K562 (cell line): ENCODE measurements around the gene PAX8. TPM values are rescaled to one million over a fixed set of nuclear protein-coding genes. Genes with fewer than 3 reads are reported as not detected.
A peak's percentile ranks its signal among the peaks of the same experiment; 100 is the strongest.

Experiments
- ATAC-seq: fragments of 200-7000 bp; cut with Tn5 transposase; 3 replicates; pipeline ENCODE4 v1.9.1; 2020; ENCODE audit warnings: moderate library complexity
- BruUV-seq: library from RNA; stranded (reverse); fragments of 400-500 nt; replicated peaks from 2 replicates; lab custom pipeline; 2021; lab: Mats Ljungman, UMichigan
- CTCF ChIA-PET: fragments of 300-600 bp; formaldehyde crosslinking; extraction: SDS; loops from one replicate; lab custom pipeline; 2021; ENCODE audit warnings: low intra/inter-chr PET ratio; lab: Yijun Ruan, JAX
- POLR2A ChIA-PET: fragments of 300-600, 350-650 bp; sonication (Branson Sonifier 250); formaldehyde crosslinking; extraction: SDS; loops from one replicate; lab custom pipeline; 2021; ENCODE audit warnings: antibody characterized with exemption, inconsistent platforms; lab: Yijun Ruan, JAX
- DNase-seq, 4 experiments: peaks; one replicate each; pipeline versions ENCODE4 v3.0.0 to v3.0.0-alpha.2; 2011 to 2018; ENCODE audit warnings: low spot score in 3 of 4, mixed read lengths in 3 of 4; ENCODE audit errors: extremely low read depth in 1 of 4
- FAIRE-seq: peaks from 2 replicates; lab custom pipeline; 2011; peaks lifted over from hg19 to GRCh38; lab: Jason Lieb, UNC
- H2AFZ ChIP-seq: 2 replicates; pipeline ENCODE4 v1.6.0; 2011; ENCODE audit warnings: low read depth, low read length, control low read depth, inconsistent platforms
- H3K27ac ChIP-seq: fragments of 200-600 bp; 3 replicates; pipeline ENCODE4 v1.8.0; 2011; ENCODE audit warnings: low read depth, mild to moderate bottlenecking, control low read depth, inconsistent platforms, low read length, moderate library complexity, mixed read lengths; ENCODE audit errors: extremely low read depth
- H3K27me3 ChIP-seq, 2 experiments: fragments of 300-600 bp in 1 of 2; 2 replicates in 1 of 2; 3 replicates in 1 of 2; pipeline versions ENCODE4 v1.6.0 to v1.8.0; 2011; ENCODE audit warnings: inconsistent platforms in 2 of 2, low read length in 2 of 2, mild to moderate bottlenecking in 1 of 2, mixed read lengths in 1 of 2, moderate library complexity in 1 of 2; ENCODE audit not compliant: control insufficient read depth in 2 of 2, insufficient read depth in 2 of 2
- H3K36me3 ChIP-seq: fragments of 300-600 bp; 3 replicates; pipeline ENCODE4 v1.8.0; 2011; ENCODE audit warnings: mild to moderate bottlenecking, low read length, inconsistent platforms; ENCODE audit not compliant: control insufficient read depth, insufficient read depth
- H3K4me1 ChIP-seq, 2 experiments: fragments of 200-600 bp in 1 of 2; replicated peaks in 1 of 2; 2 replicates in 1 of 2; 3 replicates in 1 of 2; pipeline versions ENCODE4 v1.5.1 to v1.8.0; 2011; ENCODE audit warnings: inconsistent platforms in 2 of 2, low read length in 2 of 2, mild to moderate bottlenecking in 1 of 2, mixed read lengths in 1 of 2, moderate library complexity in 1 of 2; ENCODE audit not compliant: control insufficient read depth in 2 of 2, insufficient read depth in 2 of 2
- H3K4me2 ChIP-seq: 2 replicates; pipeline ENCODE4 v1.6.1; 2011; ENCODE audit warnings: low read length, control low read depth, inconsistent platforms, mixed read lengths; ENCODE audit not compliant: insufficient read depth
- H3K4me3 ChIP-seq: fragments of 200-600 bp; sonication (generic), shearing (Covaris generic); 2 replicates; pipeline ENCODE4 v1.5.1; 2016; ENCODE audit warnings: control low read depth, inconsistent platforms
- H3K79me2 ChIP-seq: fragments of 200-600 bp; 3 replicates; pipeline ENCODE4 v1.8.0; 2011; ENCODE audit warnings: low read length, inconsistent platforms; ENCODE audit not compliant: control insufficient read depth, insufficient read depth
- H3K9ac ChIP-seq, 2 experiments: 2 replicates each; pipeline versions ENCODE4 v1.6.0 to v1.6.1; 2011; ENCODE audit warnings: low read depth in 2 of 2, low read length in 2 of 2, control low read depth in 1 of 2, inconsistent platforms in 1 of 2, mild to moderate bottlenecking in 1 of 2, mixed read lengths in 1 of 2; ENCODE audit not compliant: insufficient read depth in 1 of 2
- H3K9me1 ChIP-seq: one replicate; pipeline ENCODE4 v1.6.0; 2011; ENCODE audit warnings: inconsistent platforms, mild to moderate bottlenecking, low read length, moderate library complexity; ENCODE audit not compliant: control insufficient read depth, insufficient read depth
- H3K9me3 ChIP-seq: replicated peaks from 2 replicates; pipeline ENCODE4 v1.5.1; 2011; ENCODE audit warnings: low read depth, low read length, inconsistent platforms; ENCODE audit not compliant: control insufficient read depth, insufficient read depth
- H4K20me1 ChIP-seq: replicated peaks from 2 replicates; pipeline ENCODE4 v1.6.1; 2011; ENCODE audit warnings: low read length, inconsistent platforms, mixed read lengths; ENCODE audit not compliant: control insufficient read depth, insufficient read depth
- KHSRP ChIP-seq: fragments of 450-650 bp; IDR thresholded peaks from 2 replicates; pipeline ENCODE4 v1.6.1; 2017
- LARP7 ChIP-seq: fragments of 450-650 bp; IDR thresholded peaks from 2 replicates; pipeline ENCODE4 v1.6.1; 2016
- MECOM ChIP-seq: fragments of 250-450 bp; sonication (Bioruptor Pico); IDR thresholded peaks from 2 replicates; pipeline ENCODE4 v1.8.0; 2022; ENCODE audit warnings: inconsistent platforms
- MGA ChIP-seq: fragments of 450-650 bp; IDR thresholded peaks from 2 replicates; pipeline ENCODE4 v1.6.1; 2016; ENCODE audit warnings: mild to moderate bottlenecking, moderate library complexity
- MTF1 ChIP-seq: fragments of 250-450 bp; sonication (Bioruptor Pico); IDR thresholded peaks from 2 replicates; pipeline ENCODE4 v1.9.0; 2021; ENCODE audit warnings: moderate library complexity, mild to moderate bottlenecking, inconsistent platforms, borderline replicate concordance
- SREBF2 ChIP-seq: sonication (generic); formaldehyde crosslinking; IDR thresholded peaks from 2 replicates; pipeline ENCODE4 v1.4.0; 2020; ENCODE audit warnings: mild to moderate bottlenecking, missing genetic modification reagents
- ZBTB7A ChIP-seq: IDR thresholded peaks from 2 replicates; pipeline ENCODE4 v1.6.1; 2011; ENCODE audit warnings: low read depth, mild to moderate bottlenecking, low read length, moderate library complexity, borderline replicate concordance; ENCODE audit not compliant: control insufficient read depth
- ZNF124 ChIP-seq: sonication (generic); formaldehyde crosslinking; IDR thresholded peaks from 2 replicates; pipeline ENCODE4 v1.8.1; 2022; ENCODE audit warnings: missing genetic modification reagents
- ZNF217 ChIP-seq: sonication (generic); formaldehyde crosslinking; IDR thresholded peaks from 2 replicates; pipeline ENCODE4 v1.8.0; 2022; ENCODE audit warnings: mild to moderate bottlenecking, missing genetic modification reagents
- WGBS: fragments of 100-300 bp; shearing (Covaris generic); methylation state at CpG from one replicate; pipeline ENCODE4 v1.1.6; 2016; ENCODE audit warnings: low coverage, mixed read lengths; ENCODE audit not compliant: insufficient coverage; ENCODE audit errors: missing lambda C conversion rate; 5-methylcytosine and 5-hydroxymethylcytosine counted together
- in situ Hi-C: fragments of 300-500 bp; cut with MboI; formaldehyde crosslinking; loops from 4 replicates; pipeline ENCODE4 v1.15.0; 2018; ENCODE audit warnings: inconsistent platforms, mixed read lengths
- intact Hi-C: fragments of 100-400 bp; cut with micrococcal nuclease; formaldehyde crosslinking; loops from 2 replicates; pipeline ENCODE4 v1.14.2; 2022
- polyA plus RNA-seq, 8 experiments: library from polyadenylated mRNA; depleted of rRNA in 4 of 8; stranded (reverse) in 5 of 8; unstranded in 3 of 8; fragments of >200 nt; fragmentation: Nextera tagmentation in 2 of 8; fragmentation: Illumina TruSeq in 1 of 8; extraction: Ambion mirVana in 2 of 8; extraction: Trizol in 1 of 8; gene quantifications; 2 replicates each; pipeline versions ENCODE4 v1.2.1 to v1.2.3, GENCODE V29; 2011 to 2014; ENCODE audit warnings: inconsistent platforms in 1 of 8, missing spikeins in 1 of 8
- total RNA-seq, 7 experiments: library from RNA; depleted of rRNA in 6 of 7; stranded (reverse); fragments of >200 nt in 6 of 7; fragmentation: Illumina TruSeq in 2 of 7; extraction: Trizol in 2 of 7; gene quantifications; 2 replicates each; pipeline versions ENCODE4 v1.2.1 to v1.2.3, GENCODE V29; 2011 to 2021; ENCODE audit warnings: low replicate concordance in 1 of 7

PAX8 gene
- total and polyA plus RNA-seq, 9 of the 15 experiments (the other 6 are each of a cell fraction or from before 2014, with no cell fraction given) = 0.13 to 2.1 (median 0.51) TPM

GRCh38 chr2:113180131-113180946 lies 98.4 kb downstream of the PAX8 start:
- H4K20me1 ChIP-seq = peaks cover 13% of the 10 kb centered on the region
- 50% methylated on average over 17 of the region's 17 CpGs for whole genome bisulfite sequencing
- no peak overlapping the region for H2AFZ ChIP-seq
- peak; percentile 54 to 66 (median 62) for DNase-seq
- BruUV-seq = no TSS peak
- H3K36me3 ChIP-seq = peaks cover 54% of the 10 kb centered on the region; the same call in 2 of the 3 replicates
- peaks cover 29 to 30% of the 10 kb centered on the region in 2 experiments; a peak in 4 of 5 replicates for H3K4me1 ChIP-seq
- ChIA-PET POLR2A (interaction anchor here (0.6 to 1.1 kb wide), 3 partner anchors 10 to 182 kb away, joined by 3 to 4 read pairs (median 3); no protein-coding TSS in a partner anchor), CTCF (no interaction called here)
- peak overlapping the region; percentile 12 to 87; a peak in 3 of 4 replicates for H3K9ac ChIP-seq
- FAIRE-seq = no peak
- H3K27me3 ChIP-seq = no peaks in the 10 kb centered on the region
- no peak overlapping the region for H3K4me3 ChIP-seq
- H3K79me2 ChIP-seq = peaks cover 11% of the 10 kb centered on the region
- peaks cover 12% of the 10 kb centered on the region for H3K9me1 ChIP-seq
- intact Hi-C loops (no loop called here), in situ Hi-C loops (no loop called here)
- peak overlapping the region; percentile 5 for H3K4me2 ChIP-seq
- H3K27ac ChIP-seq = 0 out of 3 replicates have a peak overlapping the region, but pooled peaks have one; percentile 34
- no peaks in the 10 kb centered on the region for H3K9me3 ChIP-seq
- peak; percentile 65 for ATAC-seq
- TF ChIP-seq MGA (no peak), MTF1 (CRISPR knock-in tag) (no peak), ZNF217 (no peak), ZNF124 (no peak), KHSRP (no peak), SREBF2 (CRISPR knock-in tag) (no peak), ZBTB7A (peak; percentile 69; the same call in 1 of the 2 replicates), MECOM (CRISPR knock-in tag) (no peak), LARP7 (no peak)
